NT2/D1 (cell line): Measurements from ENCODE around the gene BCAT1.

Experiments used
- SUZ12 ChIP-seq: IDR thresholded peaks from 2 replicates; pipeline ENCODE4 v1.6.1; 2011; ENCODE audit not compliant: insufficient read length, insufficient read depth; ENCODE audit errors: extremely low read depth
- YY1 ChIP-seq: IDR thresholded peaks from 2 replicates; pipeline ENCODE4 v1.6.1; 2011; ENCODE audit not compliant: insufficient read length, insufficient read depth
- ZNF274 ChIP-seq: IDR thresholded peaks from 2 replicates; pipeline ENCODE4 v1.6.1; 2011; ENCODE audit warnings: mild to moderate bottlenecking, low read depth, low read length

DNA sequence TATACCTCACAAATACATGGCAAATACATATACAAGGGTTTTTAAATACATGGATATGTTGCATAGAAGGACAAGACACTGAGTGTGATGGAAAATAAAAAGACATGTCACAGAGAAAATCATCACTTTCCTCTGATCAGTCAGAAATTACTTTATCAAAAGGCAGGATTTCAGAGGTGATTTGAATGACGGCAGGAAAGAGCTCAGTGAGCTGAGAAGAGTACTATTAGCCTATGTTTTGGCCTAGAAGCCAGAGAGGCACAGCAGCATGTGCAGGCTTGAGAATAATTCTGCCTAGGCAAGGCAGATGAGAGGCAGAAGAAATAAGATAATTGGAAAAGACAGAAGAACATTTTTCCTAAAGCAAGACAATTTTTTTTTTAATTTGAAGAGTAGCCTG, 94.9 kb downstream of the BCAT1 start:
- TF ChIP-seq YY1 (no peak), SUZ12 (no peak), ZNF274 (no peak)
